ENCODE measurements around the gene CELF5.

Gene CELF5

GRCh38 chr19:3344608-3345598 is 120.4 kb downstream of the CELF5 start:
- DNase-seq (ENCODE audit: low read depth), result no peak

GRCh38 chr19:3345850-3346460 is 121.5 kb downstream of the CELF5 start:
- DNase-seq (ENCODE audit: low read depth), result no peak
